ENCODE measurements around the gene INHBA.

The INHBA gene

DNA sequence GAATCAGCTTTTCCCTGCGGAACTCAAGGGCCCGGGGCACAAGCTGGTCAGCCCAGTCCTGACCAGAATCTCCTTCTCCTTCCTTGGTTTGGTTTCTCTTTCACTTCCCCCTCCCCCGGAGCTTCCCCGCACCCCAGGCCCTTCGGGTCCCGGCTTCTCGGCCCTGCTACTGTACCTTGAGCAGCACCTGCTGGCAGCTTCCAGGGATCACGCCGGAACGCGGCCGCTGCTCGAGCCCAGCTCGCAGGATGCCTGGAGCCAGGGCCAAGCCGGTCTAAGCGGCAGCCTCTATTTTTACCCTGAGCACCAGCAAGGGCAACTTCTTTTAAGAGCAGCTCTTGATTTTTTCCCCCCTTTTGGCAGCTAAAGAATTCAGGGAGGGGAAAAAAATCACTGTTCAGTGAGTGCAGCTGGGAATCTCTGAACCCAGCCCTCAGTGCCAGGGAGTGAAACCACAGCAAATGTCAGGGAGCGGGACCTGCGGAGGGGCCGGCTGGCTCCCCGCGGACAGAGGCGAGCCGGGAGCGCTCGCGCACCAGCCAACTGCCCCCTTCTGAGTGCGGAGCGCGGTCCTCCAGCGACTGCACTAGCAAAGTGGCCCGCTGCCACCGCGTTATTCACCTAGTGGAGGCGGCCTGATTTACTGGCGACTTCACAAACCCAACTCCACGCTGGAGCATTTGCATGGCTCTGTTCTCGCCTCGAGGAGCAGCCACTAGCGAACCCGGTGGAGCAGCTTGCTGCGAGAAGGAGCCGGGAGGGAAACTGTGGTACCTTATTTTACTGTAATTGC lies 2.4 kb upstream of the INHBA start:
- TF ChIP-seq, protein P1, sequence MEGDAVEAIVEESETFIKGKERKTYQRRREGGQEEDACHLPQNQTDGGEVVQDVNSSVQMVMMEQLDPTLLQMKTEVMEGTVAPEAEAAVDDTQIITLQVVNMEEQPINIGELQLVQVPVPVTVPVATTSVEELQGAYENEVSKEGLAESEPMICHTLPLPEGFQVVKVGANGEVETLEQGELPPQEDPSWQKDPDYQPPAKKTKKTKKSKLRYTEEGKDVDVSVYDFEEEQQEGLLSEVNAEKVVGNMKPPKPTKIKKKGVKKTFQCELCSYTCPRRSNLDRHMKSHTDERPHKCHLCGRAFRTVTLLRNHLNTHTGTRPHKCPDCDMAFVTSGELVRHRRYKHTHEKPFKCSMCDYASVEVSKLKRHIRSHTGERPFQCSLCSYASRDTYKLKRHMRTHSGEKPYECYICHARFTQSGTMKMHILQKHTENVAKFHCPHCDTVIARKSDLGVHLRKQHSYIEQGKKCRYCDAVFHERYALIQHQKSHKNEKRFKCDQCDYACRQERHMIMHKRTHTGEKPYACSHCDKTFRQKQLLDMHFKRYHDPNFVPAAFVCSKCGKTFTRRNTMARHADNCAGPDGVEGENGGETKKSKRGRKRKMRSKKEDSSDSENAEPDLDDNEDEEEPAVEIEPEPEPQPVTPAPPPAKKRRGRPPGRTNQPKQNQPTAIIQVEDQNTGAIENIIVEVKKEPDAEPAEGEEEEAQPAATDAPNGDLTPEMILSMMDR (IDR thresholded peaks at IDR 0.05) = peak; percentile 96
- no peak for TF ChIP-seq ZFX (IDR thresholded peaks at IDR 0.05; ENCODE audit: borderline replicate concordance)
- no peak overlapping the region for H3K27ac ChIP-seq

DNA sequence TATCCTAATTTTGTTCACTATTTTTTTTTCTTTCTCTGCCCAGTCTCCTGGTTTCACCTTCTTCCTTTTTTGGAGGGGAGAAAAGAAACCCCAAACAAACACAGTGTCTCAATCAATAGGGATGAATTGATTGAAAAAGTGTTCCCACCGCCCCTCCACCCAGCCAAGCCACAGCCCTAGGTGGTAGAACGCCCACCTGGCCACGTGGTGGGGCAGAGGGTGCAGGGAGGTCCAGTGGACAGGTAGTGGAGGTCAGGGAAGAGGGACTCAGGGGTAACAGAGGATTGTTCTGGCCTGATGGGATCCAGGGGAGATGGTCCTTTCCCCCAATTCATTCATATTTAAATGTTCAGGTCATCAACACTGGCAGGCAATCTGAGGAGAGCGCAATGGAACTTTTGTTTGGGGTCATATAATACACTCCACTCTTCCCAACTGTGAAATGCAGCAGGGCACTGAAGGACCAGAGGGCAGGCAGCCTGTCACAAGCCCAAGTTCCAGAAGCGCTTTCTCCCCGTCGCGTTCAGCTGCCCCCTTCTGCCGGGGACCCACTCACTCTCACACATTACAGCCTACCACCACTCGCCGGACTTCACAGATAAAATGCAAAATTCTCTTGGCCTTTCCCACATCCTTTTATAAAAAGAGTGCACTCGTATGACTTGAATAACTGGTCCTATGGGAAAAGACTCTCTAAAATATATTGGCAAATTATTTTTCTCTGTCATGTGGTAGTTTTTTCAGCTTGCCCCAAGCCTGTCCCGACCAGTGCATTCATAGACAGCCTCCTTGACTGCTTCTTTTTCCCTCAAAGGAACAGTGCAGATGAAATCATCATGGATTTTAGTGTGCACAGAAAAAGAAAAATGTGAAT lies 1.6 kb downstream of the INHBA start:
- H3K27ac ChIP-seq = no peak overlapping the region
- TF ChIP-seq ZFX (IDR thresholded peaks at IDR 0.05; ENCODE audit: borderline replicate concordance) = no peak
- TF ChIP-seq, protein P1 (IDR thresholded peaks at IDR 0.05) = no peak

DNA sequence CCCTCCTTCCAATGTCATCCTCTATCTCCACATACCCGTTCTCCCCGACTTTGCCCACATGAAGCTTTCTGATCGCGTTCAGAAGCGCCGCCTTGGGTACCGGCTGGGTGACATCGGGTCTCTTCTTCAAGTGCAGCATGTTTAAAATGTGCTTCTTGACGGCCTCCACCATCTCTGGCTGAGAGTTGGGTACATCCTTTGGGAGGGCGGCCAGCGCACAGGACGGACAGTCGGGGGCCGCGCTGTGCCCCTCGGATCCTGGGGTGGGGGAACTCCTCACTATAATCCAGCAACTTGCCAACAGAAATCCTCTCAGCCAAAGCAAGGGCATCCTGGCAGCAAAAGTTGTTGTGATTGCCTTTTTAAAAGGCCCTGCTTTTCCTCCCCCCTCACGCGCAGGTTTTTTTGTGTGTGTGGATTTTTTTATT lies 2.8 kb downstream of the INHBA start:
- no peak overlapping the region for H3K27ac ChIP-seq
- TF ChIP-seq ZFX (IDR thresholded peaks at IDR 0.05; ENCODE audit: borderline replicate concordance) = no peak
- TF ChIP-seq, protein P1 (IDR thresholded peaks at IDR 0.05) = no peak

DNA sequence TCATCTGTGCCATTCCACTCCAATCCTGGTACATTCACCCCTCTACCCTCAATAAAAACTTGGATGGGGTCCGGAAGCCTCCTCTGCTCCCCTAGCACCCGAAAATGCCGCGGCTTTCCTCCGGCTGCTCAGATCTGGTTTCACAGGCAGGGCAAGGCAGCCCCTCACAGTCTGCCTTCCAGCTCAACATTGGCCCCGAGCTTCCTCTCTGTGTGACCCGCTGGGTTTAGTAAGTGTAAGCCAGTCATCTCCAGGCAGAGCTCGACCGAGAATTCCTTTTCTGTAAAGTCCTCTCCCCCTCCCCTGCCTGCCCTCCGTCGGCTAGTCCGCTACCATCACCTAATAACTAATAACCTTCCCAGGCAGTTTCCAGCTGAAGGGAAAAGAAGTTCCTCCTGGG lies 3.4 kb downstream of the INHBA start:
- TF ChIP-seq, protein P1 (IDR thresholded peaks at IDR 0.05) = no peak
- TF ChIP-seq ZFX (IDR thresholded peaks at IDR 0.05; ENCODE audit: borderline replicate concordance) = no peak

DNA sequence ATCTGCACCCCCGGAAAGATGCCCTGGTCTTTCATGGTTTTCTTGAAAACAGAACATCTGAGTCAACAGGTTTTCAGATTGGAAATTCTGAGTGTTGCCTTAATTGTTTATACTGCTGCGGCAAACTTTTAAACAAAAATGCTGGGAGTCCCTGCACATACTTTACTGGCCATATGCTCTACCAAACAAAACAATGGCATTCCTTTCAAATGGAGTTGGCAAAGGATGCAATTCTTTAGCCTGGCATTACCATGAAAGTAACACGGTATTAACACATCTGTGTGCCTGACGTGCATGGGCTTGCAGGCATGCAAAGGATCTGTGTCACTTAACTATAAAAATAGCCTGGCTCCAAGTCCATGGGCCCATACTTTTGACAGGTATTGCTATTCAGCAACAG lies 4.2 kb downstream of the INHBA start:
- no peak overlapping the region for H3K27ac ChIP-seq
- TF ChIP-seq, protein P1 (IDR thresholded peaks at IDR 0.05) = no peak
- no peak for TF ChIP-seq ZFX (IDR thresholded peaks at IDR 0.05; ENCODE audit: borderline replicate concordance)

More for the DNA sequence above, 3.4 kb downstream of the INHBA start:
- no peak overlapping the region for H3K27ac ChIP-seq

DNA sequence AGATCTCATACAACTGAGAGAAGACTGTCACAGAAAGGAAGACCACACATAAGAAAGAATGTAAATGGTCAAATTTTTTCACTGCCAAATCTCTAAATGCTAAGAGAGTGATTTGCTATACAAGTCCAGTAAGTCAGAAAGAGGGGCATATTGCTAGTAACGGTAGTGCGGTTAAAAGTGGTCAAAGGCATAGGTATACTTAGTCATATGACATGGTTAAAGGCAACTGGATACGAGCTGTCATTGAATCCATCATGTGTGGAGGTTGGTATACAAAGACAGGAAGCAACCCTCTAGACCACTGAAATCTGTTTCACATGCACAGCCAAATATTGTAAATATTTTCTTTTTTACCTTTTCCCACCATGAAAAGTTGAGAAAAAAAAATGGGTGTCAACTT lies 4.8 kb downstream of the INHBA start:
- TF ChIP-seq, protein P1 (IDR thresholded peaks at IDR 0.05) = no peak
- no peak overlapping the region for H3K27ac ChIP-seq
